Epithelial cell of proximal tubule (primary cell): Measurements from ENCODE around the gene NT5DC1. TPM values are rescaled to one million over a fixed set of nuclear protein-coding genes. Genes with fewer than 3 reads are reported as not detected.

Experiments used
- DNase-seq: peaks from one replicate; pipeline ENCODE4 v3.0.0-alpha.2; 2011; ENCODE audit warnings: low read depth
- H3K4me3 ChIP-seq: 2 replicates; pipeline ENCODE4 v1.5.1; 2011; ENCODE audit warnings: low read depth, mild to moderate bottlenecking, low read length
- CTCF ChIP-seq: conservative IDR thresholded peaks from 2 replicates; pipeline ENCODE4 v1.5.1; 2012; ENCODE audit warnings: low read depth, mild to moderate bottlenecking, low read length
- total RNA-seq: library from RNA; depleted of rRNA; stranded (reverse); fragments of >200 nt; gene quantifications from 2 replicates; pipeline ENCODE4 v1.2.3, GENCODE V29; 2015

The NT5DC1 gene
- total RNA-seq, 1 donor from 2014 or later, result 23.5 TPM

GRCh38 chr6:116251568-116252384, 151.1 kb downstream of the NT5DC1 start:
- no peak for TF ChIP-seq CTCF
- no peak for DNase-seq
- peak overlapping the region; percentile 16 for H3K4me3 ChIP-seq

GRCh38 chr6:116253188-116253504, 152.5 kb downstream of the NT5DC1 start:
- peak overlapping the region; percentile 96 for H3K4me3 ChIP-seq
- TF ChIP-seq CTCF, result no peak
- DNase-seq, result no peak

- DNase-seq, result peak; percentile 78
- no peak for TF ChIP-seq CTCF
- peak within 1 kb of the TSS; percentile 96 for H3K4me3 ChIP-seq
Measured at GRCh38 chr6:116253505-116254296, 153.0 kb downstream of the NT5DC1 start, which contains the start of gene TSPYL4. Gene TSPYL4, minus strand, starts transcription at chr6:116254075. Its CDS starts 67 bp downstream, at chr6:116254008.

GRCh38 chr6:116254297-116255056, 153.8 kb downstream of the NT5DC1 start:
- peak overlapping the region; percentile 96 for H3K4me3 ChIP-seq
- no peak for TF ChIP-seq CTCF
- no peak for DNase-seq

- TF ChIP-seq CTCF, result no peak
- DNase-seq, result no peak
- peak overlapping the region; percentile 22 for H3K4me3 ChIP-seq
Measured at GRCh38 chr6:116255246-116255800, 154.7 kb downstream of the NT5DC1 start.

GRCh38 chr6:116256694-116257093, 156.0 kb downstream of the NT5DC1 start:
- TF ChIP-seq CTCF, result no peak
- H3K4me3 ChIP-seq, result no peak overlapping the region
- DNase-seq, result no peak
